ENCODE results near the gene FBXL13. TPM values are rescaled to one million over a fixed set of nuclear protein-coding genes. Genes with fewer than 3 reads are reported as not detected.

Gene FBXL13
- polyA plus RNA-seq, 1 of the 3 experiments (the other 2 are of a cell fraction) = 1.1 TPM

- TF ChIP-seq YY1 (IDR thresholded peaks at IDR 0.05; ENCODE audit: low read depth) (no peak), TEAD4 (IDR thresholded peaks at IDR 0.05; ENCODE audit: borderline replicate concordance, insufficient read depth) (peak; percentile 30; the same call in 1 of the 2 replicates), ELF1 (IDR thresholded peaks at IDR 0.05) (no peak), JUND (IDR thresholded peaks at IDR 0.05) (peak; percentile 55), CHD2 (IDR thresholded peaks at IDR 0.05; ENCODE audit: low read length, partially characterized antibody) (no peak), MAX (IDR thresholded peaks at IDR 0.05; ENCODE audit: low read depth) (0 out of 2 replicates have a peak, but pooled peaks have one; percentile 25), PBX3 (IDR thresholded peaks at IDR 0.05) (peak; percentile 63), RCOR1 (IDR thresholded peaks at IDR 0.05; ENCODE audit: low read length) (no peak), NFIC (IDR thresholded peaks at IDR 0.05; ENCODE audit: borderline replicate concordance) (peak; percentile 24; the same call in 1 of the 2 replicates), RXRA (IDR thresholded peaks at IDR 0.05; ENCODE audit: borderline replicate concordance, low read depth) (peak; percentile 59; the same call in 1 of the 2 replicates), FOSL2 (IDR thresholded peaks at IDR 0.05; ENCODE audit: borderline replicate concordance, low read depth) (peak; percentile 72; the same call in 1 of the 2 replicates), FOXM1 (IDR thresholded peaks at IDR 0.05; ENCODE audit: low read depth) (no peak), EP300 (IDR thresholded peaks at IDR 0.05; ENCODE audit: borderline replicate concordance in 1 of 2, low read depth in 1 of 2, low read length in 1 of 2) (peak in 1 of 2 experiments; percentile 66; a peak in 1 of 4 replicates), TCF12 (IDR thresholded peaks at IDR 0.05) (peak; percentile 78), MEF2A (IDR thresholded peaks at IDR 0.05; ENCODE audit: borderline replicate concordance, low read depth) (0 out of 2 replicates have a peak, but pooled peaks have one; percentile 12)
- 32% methylated on average over 4 of the region's 4 CpGs for WGBS (ENCODE audit: low lambda C conversion rate)
- Histone ChIP-seq H3K9me2 (no peaks in the 10 kb centered on the region), H4K20me1 (ENCODE audit: insufficient read depth) (no peaks in the 10 kb centered on the region), H2AFZ (ENCODE audit: low read depth) (no peak overlapping the region), H3K36me3 (replicated peaks in 1 of 2; ENCODE audit: control insufficient read depth in 1 of 2, insufficient read depth in 2 of 2, low read length in 1 of 2) (peaks cover 2 to 11% of the 10 kb centered on the region in 2 experiments), H3K9me3 (no peaks in the 10 kb centered on the region), H3K4me3 (ENCODE audit: low read depth in 2 of 2, low read length in 1 of 2) (no peak overlapping the region), H3K9ac (no peak overlapping the region), H3K27me3 (ENCODE audit: insufficient read depth) (no peaks in the 10 kb centered on the region), H3K4me1 (ENCODE audit: control insufficient read depth in 1 of 2, insufficient read depth in 2 of 2, low read depth in 1 of 2, low read length in 1 of 2) (peaks cover 0 to 3% of the 10 kb centered on the region in 2 experiments; a peak in 1 of 4 replicates), H3K27ac (ENCODE audit: low read depth in 2 of 2, low read length in 1 of 2) (0 out of 4 replicates have a peak overlapping the region, but pooled peaks of 1 of the 2 experiments have one; percentile 14), H3F3A (replicated peaks; ENCODE audit: insufficient read depth) (no peaks in the 10 kb centered on the region), H3K79me2 (ENCODE audit: insufficient read depth) (no peaks in the 10 kb centered on the region), H3K4me2 (no peak overlapping the region)
- DNase-seq = no peak
- CTCF ChIA-PET = interaction anchor here (0.7 kb wide), 1 partner anchor 212 kb away, joined by 3 read pairs; no protein-coding TSS in a partner anchor
- POLR2A ChIA-PET = no interaction called here
Measured at GRCh38 chr7:102814025-102814471, 260.5 kb downstream of the FBXL13 start.

GRCh38 chr7:102813191-102814024 is 261.2 kb downstream of the FBXL13 start:
- no peak overlapping the region for H3K9ac ChIP-seq
- H3K4me2 ChIP-seq = no peak overlapping the region
- DNase-seq = no peak
- H3K4me3 ChIP-seq (ENCODE audit: low read depth in 2 of 2, low read length in 1 of 2) = no peak overlapping the region
- H3K79me2 ChIP-seq (ENCODE audit: insufficient read depth) = no peaks in the 10 kb centered on the region
- peaks cover 0 to 3% of the 10 kb centered on the region in 2 experiments; a peak in 1 of 4 replicates for H3K4me1 ChIP-seq (ENCODE audit: control insufficient read depth in 1 of 2, insufficient read depth in 2 of 2, low read depth in 1 of 2, low read length in 1 of 2)
- CTCF ChIA-PET = interaction anchor here (0.7 kb wide), 1 partner anchor 213 kb away, joined by 3 read pairs; no protein-coding TSS in a partner anchor
- H4K20me1 ChIP-seq (ENCODE audit: insufficient read depth) = no peaks in the 10 kb centered on the region
- H3K27me3 ChIP-seq (ENCODE audit: insufficient read depth) = no peaks in the 10 kb centered on the region
- H3K27ac ChIP-seq (ENCODE audit: low read depth in 2 of 2, low read length in 1 of 2) = peak overlapping the region; percentile 13 to 14; a peak in 1 of 4 replicates
- peaks cover 2 to 13% of the 10 kb centered on the region in 2 experiments for H3K36me3 ChIP-seq (replicated peaks in 1 of 2; ENCODE audit: control insufficient read depth in 1 of 2, insufficient read depth in 2 of 2, low read length in 1 of 2)
- no peaks in the 10 kb centered on the region for H3K9me2 ChIP-seq
- TF ChIP-seq PBX3 (IDR thresholded peaks at IDR 0.05) = no peak
- TF ChIP-seq POLR2AphosphoS5 (IDR thresholded peaks at IDR 0.05; ENCODE audit: low read depth, low read length) = no peak
- no peak for TF ChIP-seq EZH2phosphoT487 (IDR thresholded peaks at IDR 0.05; ENCODE audit: borderline replicate concordance, low read depth)
- TF ChIP-seq SMC3 (IDR thresholded peaks at IDR 0.05; ENCODE audit: low read depth, low read length) = no peak
- TF ChIP-seq NFIC (IDR thresholded peaks at IDR 0.05; ENCODE audit: borderline replicate concordance) = no peak
- no peak for TF ChIP-seq RFX5 (IDR thresholded peaks at IDR 0.05; ENCODE audit: low read length)
- TF ChIP-seq GATA2 (CRISPR knock-in tag; IDR thresholded peaks at IDR 0.05) = no peak
- TF ChIP-seq USF1 (IDR thresholded peaks at IDR 0.05; ENCODE audit: borderline replicate concordance, low read depth) = no peak
- no peak for TF ChIP-seq RAD21 (IDR thresholded peaks at IDR 0.05; ENCODE audit: low read length)
- no peak for TF ChIP-seq YY1 (IDR thresholded peaks at IDR 0.05; ENCODE audit: low read depth)
- H2AFZ ChIP-seq (ENCODE audit: low read depth) = no peak overlapping the region
- POLR2A ChIA-PET = no interaction called here
- H3F3A ChIP-seq (replicated peaks; ENCODE audit: insufficient read depth) = no peaks in the 10 kb centered on the region
- H3K9me3 ChIP-seq = no peaks in the 10 kb centered on the region
- WGBS (ENCODE audit: low lambda C conversion rate) = 93% methylated on average over 2 of the region's 2 CpGs
